Esophagus (tissue), 2 donors: ENCODE results near the gene TOMM70. TPM values are rescaled to one million over a fixed set of nuclear protein-coding genes. Genes with fewer than 3 reads are reported as not detected.

Experiments
- H3K27ac ChIP-seq, 2 donors: one replicate each; pipeline ENCODE4 v1.5.1; 2013; ENCODE audit warnings: low read depth in 2 of 2, mild to moderate bottlenecking in 2 of 2, inconsistent platforms in 1 of 2, low read length in 1 of 2, moderate library complexity in 1 of 2
- H3K27me3 ChIP-seq, 2 donors: one replicate each; pipeline ENCODE4 v1.6.1; 2013; ENCODE audit warnings: low read length in 2 of 2, control low read depth in 1 of 2, mild to moderate bottlenecking in 1 of 2; ENCODE audit not compliant: insufficient read depth in 2 of 2, control insufficient read depth in 1 of 2
- H3K36me3 ChIP-seq, 2 donors: one replicate each; pipeline ENCODE4 v1.6.1; 2013; ENCODE audit warnings: low read length in 1 of 2; ENCODE audit not compliant: control insufficient read depth in 2 of 2, insufficient read depth in 2 of 2
- H3K4me1 ChIP-seq, 2 donors: one replicate each; pipeline ENCODE4 v1.6.1; 2013; ENCODE audit warnings: low read length in 1 of 2; ENCODE audit not compliant: control insufficient read depth in 2 of 2, insufficient read depth in 2 of 2
- H3K4me3 ChIP-seq, 2 donors: one replicate each; pipeline ENCODE4 v1.5.1; 2013; ENCODE audit warnings: low read length in 2 of 2, mild to moderate bottlenecking in 2 of 2, low read depth in 1 of 2, moderate library complexity in 1 of 2
- H3K9me3 ChIP-seq, 2 donors: one replicate each; pipeline ENCODE4 v1.6.1; 2013; ENCODE audit warnings: mild to moderate bottlenecking in 2 of 2, low read depth in 1 of 2, low read length in 1 of 2, moderate library complexity in 1 of 2; ENCODE audit not compliant: control insufficient read depth in 2 of 2, insufficient read depth in 1 of 2
- whole genome bisulfite sequencing, 2 donors: extraction: QIAGEN DNeasy Blood & Tissue Kit; methylation state at CpG; one replicate each; pipeline ENCODE4 v1.1.7; 2013; 5-methylcytosine and 5-hydroxymethylcytosine counted together
- polyA plus RNA-seq, 2 donors: library from polyadenylated mRNA; stranded (reverse); fragments of 200-250 nt; gene quantifications; one replicate each; pipeline ENCODE4 v1.2.3, GENCODE V29; 2013
- donor health status: healthy with polysubstance abuse.
- donor health status: Bipolar disorder and iron deficiency.

The TOMM70 gene
- polyA plus RNA-seq, 2 donors, result 11.5 to 21.7 TPM

DNA sequence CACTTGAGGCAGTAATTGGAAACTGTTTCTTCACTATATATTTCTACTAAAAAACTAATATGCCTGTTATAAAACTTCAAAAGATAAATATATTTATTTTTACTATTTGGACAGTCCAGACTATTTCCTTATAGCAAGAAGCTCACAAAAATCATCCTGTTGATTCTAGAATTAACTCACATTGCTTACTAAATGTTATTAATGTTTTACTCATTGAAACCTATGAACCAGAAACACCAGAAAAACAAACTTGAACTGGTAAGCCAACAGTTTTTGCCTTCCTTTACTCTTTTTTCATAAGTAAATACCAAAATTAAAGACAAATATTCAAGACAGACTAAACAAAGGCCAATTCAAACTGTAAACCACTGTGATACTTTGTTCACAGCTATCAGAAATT is 26.4 kb downstream of the TOMM70 start:
- Histone ChIP-seq H3K27me3 (no peaks in the 10 kb centered on the region), H3K36me3 (peaks cover 5 to 12% of the 10 kb centered on the region in 2 donors), H3K27ac (no peak overlapping the region), H3K4me1 (no peaks in the 10 kb centered on the region), H3K4me3 (no peak overlapping the region), H3K9me3 (no peaks in the 10 kb centered on the region)

DNA sequence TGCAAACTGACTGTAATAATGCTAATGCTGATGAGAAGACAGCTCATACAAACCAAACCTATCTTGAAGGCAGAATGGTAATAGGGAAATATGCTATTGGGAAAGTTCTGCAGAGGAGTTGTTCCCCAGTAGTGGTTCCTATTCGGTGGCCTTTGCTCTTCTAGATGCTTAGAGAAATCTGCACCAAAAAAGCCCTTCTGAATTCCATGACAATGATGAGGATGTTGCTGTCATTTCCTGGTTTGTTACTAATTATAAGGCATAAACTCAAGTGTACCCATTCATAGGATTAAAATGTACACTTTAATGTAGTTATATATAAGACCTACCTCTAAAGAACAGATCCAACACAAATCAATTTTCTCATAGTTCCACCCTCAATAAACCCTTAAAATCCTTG is 30.1 kb downstream of the TOMM70 start:
- Histone ChIP-seq H3K27me3 (no peaks in the 10 kb centered on the region), H3K9me3 (no peaks in the 10 kb centered on the region), H3K4me1 (no peaks in the 10 kb centered on the region), H3K36me3 (peaks cover 5 to 7% of the 10 kb centered on the region in 2 donors), H3K4me3 (no peak overlapping the region), H3K27ac (no peak overlapping the region)
- WGBS, 2 donors, result 93 to 96% methylated on average over 1 of the region's 1 CpG

DNA sequence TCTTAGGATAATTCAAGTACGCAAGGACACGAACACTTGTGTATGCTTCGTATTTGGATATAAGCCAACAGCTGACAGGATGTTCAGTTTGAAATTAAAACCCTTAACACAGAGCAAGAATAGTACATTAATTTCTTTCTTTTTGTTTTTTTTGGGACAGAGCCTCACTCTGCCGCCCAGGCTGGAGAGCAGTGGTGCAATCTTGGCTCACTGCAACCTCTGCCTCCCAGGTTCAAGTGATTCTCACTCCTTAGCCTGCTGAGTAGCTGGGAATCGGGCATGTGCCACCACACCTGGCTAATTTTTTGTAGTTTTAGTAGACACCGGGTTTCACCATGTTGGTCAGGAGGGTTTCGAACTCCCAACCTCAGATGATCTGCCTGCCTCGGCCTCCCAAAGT is 32.4 kb downstream of the TOMM70 start:
- Histone ChIP-seq H3K27me3 (no peaks in the 10 kb centered on the region), H3K36me3 (peaks cover 5 to 7% of the 10 kb centered on the region in 2 donors)

DNA sequence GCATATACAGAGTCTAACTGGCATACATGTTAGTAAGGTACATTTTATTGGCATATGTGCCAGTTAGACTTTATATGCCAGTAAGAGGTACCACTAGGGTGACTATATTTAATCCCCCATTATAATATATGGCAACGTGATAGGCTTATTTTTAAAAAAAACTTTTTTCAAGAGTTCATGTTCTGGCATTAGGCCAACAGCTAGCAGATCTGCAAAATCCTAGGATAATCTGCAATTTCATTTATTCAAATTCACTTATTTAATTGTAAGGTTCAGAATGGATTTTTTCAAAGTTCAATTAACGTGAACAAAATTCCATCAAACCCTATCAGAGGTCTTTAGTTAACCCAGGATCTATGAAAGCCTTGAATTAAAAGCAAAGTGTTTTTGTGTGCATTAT is 34.5 kb downstream of the TOMM70 start:
- 66 to 73% methylated on average over 2 of the region's 2 CpGs for WGBS, 2 donors
- peaks cover 2 to 4% of the 10 kb centered on the region in 2 donors for H3K36me3 ChIP-seq
- H3K4me3 ChIP-seq, result no peak overlapping the region
- no peaks in the 10 kb centered on the region for H3K9me3 ChIP-seq
- H3K4me1 ChIP-seq, result no peaks in the 10 kb centered on the region
- no peak overlapping the region for H3K27ac ChIP-seq
- no peaks in the 10 kb centered on the region for H3K27me3 ChIP-seq

More for the DNA sequence above, 32.4 kb downstream of the TOMM70 start:
- no peaks in the 10 kb centered on the region for H3K9me3 ChIP-seq
- H3K4me3 ChIP-seq, result no peak overlapping the region
- no peaks in the 10 kb centered on the region for H3K4me1 ChIP-seq
- no peak overlapping the region for H3K27ac ChIP-seq
- 71 to 83% methylated on average over 8 of the region's 8 CpGs for WGBS, 2 donors

DNA sequence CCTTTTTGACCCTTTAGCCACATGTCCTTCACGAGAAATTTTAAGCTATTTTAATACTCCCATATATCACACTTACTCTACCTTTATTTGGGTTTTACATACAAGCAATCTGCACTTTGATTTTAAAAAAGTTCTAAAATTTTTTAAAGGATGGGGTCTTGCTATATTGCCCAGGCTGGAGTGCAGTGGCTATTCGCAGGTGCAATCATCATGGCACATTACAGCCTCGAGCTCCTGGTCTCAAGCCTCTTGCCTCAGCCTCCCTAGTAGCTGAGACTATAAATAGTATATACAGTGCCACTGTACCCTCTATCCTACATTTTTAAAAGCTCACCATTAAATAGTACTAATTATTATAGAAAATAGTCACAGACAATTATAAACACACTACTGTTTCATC is 36.5 kb downstream of the TOMM70 start:
- 94 to 95% methylated on average over 3 of the region's 3 CpGs for WGBS, 2 donors
- Histone ChIP-seq H3K9me3 (no peaks in the 10 kb centered on the region), H3K36me3 (peaks cover 2 to 3% of the 10 kb centered on the region in 2 donors), H3K27ac (no peak overlapping the region), H3K4me1 (no peaks in the 10 kb centered on the region), H3K4me3 (no peak overlapping the region), H3K27me3 (no peaks in the 10 kb centered on the region)

DNA sequence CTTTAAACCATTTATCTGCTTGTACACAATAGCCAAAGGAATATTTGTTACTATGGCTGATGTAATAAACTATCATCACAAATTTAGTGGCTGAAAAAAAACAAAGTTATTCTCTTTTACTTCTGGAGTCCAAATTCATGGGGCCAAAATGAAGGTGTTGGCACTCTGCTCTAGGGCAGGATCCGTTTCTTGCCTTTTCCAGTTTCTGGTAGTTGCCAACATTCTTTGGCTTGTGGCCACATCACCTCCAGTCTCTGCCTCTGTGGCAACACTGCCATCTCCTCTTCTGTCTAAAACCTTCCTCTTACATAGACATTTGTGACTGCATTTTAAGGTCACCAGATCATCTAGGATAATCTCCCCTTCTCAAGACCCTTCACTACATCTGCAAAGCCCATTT is 39.0 kb downstream of the TOMM70 start:
- H3K4me3 ChIP-seq, result no peak overlapping the region
- no peak overlapping the region for H3K27ac ChIP-seq
- WGBS, 2 donors, result 55 to 62% methylated on average over 1 of the region's 1 CpG
- no peaks in the 10 kb centered on the region for H3K4me1 ChIP-seq
- H3K27me3 ChIP-seq, result no peaks in the 10 kb centered on the region
- no peaks in the 10 kb centered on the region for H3K9me3 ChIP-seq
- peaks cover 0 to 3% of the 10 kb centered on the region in 2 donors for H3K36me3 ChIP-seq

DNA sequence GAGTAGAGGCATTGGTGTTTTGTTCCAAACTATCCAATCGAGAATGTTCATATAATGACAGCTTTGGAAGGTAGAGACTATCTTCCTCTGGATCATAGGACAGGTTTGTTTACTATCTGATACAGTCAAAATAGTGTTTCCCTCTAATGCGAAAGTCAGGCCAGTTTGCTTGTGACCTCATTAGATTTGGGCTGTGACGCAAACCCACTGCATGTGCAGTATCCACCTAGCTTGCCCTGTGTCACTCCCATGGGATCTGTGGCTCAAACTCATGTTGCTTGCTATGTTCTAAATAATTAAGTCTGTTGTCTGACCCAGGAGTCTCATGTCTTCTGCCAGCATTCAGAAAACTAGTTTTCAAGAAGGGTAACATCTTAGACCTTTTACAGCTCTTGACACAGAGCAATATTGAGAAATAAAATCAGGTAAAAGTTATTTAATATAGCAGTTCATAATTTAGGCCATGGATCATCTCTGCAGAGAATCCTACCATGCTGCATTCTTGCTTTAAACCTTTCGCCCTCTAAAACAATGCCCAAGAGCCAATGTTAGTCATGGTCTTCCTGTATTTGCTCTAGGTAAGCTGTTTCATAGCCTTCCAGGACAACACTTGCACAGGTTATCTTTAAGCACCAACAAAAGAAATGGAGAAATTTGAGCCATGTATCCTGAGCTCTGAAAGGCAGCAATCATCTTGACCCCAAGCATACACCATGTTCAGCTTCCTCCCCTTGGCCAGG is 40.0 kb downstream of the TOMM70 start:
- H3K27me3 ChIP-seq, result no peaks in the 10 kb centered on the region
- H3K4me3 ChIP-seq, result no peak overlapping the region

DNA sequence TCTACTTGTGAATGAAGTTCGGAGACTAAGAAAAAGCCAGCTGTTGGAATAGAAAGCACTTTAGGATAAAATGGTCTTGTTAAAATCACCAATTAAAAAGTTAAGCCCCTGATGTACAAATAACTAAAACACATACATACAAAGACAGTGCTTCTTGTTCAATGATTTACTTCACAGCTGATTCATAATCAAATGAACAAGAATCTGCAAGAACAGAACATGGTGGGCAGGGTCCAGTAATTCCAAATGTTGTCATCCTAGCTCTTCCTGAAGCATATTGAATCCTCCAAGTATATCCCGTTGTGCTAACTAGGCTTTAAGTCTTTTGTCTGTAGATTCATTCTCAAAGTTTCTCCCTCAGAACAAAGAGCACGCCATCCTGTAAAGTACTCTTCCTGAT is 41.9 kb downstream of the TOMM70 start:
- 87 to 91% methylated on average over 3 of the region's 3 CpGs for WGBS, 2 donors
- Histone ChIP-seq H3K27ac (no peak overlapping the region), H3K36me3 (peaks cover 2 to 3% of the 10 kb centered on the region in 2 donors), H3K9me3 (no peaks in the 10 kb centered on the region), H3K4me1 (no peaks in the 10 kb centered on the region), H3K4me3 (no peak overlapping the region), H3K27me3 (no peaks in the 10 kb centered on the region)

More for the DNA sequence above, 40.0 kb downstream of the TOMM70 start:
- H3K4me1 ChIP-seq, result no peaks in the 10 kb centered on the region
- no peaks in the 10 kb centered on the region for H3K9me3 ChIP-seq
- peaks cover 0 to 3% of the 10 kb centered on the region in 2 donors for H3K36me3 ChIP-seq
- no peak overlapping the region for H3K27ac ChIP-seq
- 91 to 95% methylated on average over 4 of the region's 4 CpGs for WGBS, 2 donors

DNA sequence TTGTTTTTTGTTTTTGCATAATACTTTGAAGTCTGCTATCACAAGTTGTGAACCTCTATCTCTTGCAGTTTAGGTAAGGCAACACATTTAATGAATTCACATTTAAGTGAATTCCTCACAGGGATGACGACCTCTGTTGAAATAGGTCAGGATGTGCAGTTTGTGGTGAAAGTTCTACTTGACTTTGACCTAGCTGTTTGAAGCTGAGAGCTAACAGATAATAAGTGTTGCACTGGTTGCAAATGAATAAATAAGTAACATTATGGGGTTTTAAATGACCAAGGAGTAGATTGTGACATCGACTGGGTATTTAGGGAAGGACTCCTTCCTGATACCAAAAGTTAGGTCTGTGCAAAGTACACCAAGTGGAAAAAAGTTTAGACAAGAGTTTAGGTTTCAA is 42.5 kb downstream of the TOMM70 start:
- Histone ChIP-seq H3K27me3 (no peaks in the 10 kb centered on the region), H3K36me3 (peaks cover 2 to 3% of the 10 kb centered on the region in 2 donors), H3K4me3 (no peak overlapping the region), H3K9me3 (no peaks in the 10 kb centered on the region), H3K4me1 (no peaks in the 10 kb centered on the region), H3K27ac (no peak overlapping the region)
- WGBS, 2 donors, result 93 to 98% methylated on average over 2 of the region's 2 CpGs

DNA sequence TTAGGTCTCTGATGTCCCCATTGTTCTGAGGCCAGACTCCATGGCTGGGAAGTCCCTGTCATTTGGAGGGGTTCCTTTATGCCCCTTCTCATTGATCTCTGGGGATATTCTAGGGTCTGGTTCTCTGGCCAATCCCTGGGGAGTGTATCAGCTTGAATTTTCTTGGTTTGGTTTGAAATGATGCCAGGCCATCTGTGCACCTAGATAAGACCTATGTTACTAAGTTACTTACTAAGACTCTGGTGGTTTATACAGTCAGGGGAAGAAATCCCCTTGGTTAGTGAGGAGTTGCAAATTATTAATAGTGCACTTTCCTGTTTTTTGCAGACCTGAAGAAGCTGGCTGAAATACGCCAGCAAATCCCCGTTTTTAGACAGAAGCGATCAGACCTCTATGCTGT is 46.0 kb downstream of the TOMM70 start:
- WGBS, 2 donors, result 96% methylated on average over 3 of the region's 3 CpGs
- Histone ChIP-seq H3K4me3 (no peak overlapping the region), H3K27ac (no peak overlapping the region), H3K4me1 (no peaks in the 10 kb centered on the region), H3K9me3 (peaks cover 0 to 3% of the 10 kb centered on the region in 2 donors), H3K36me3 (peaks cover 19% of the 10 kb centered on the region in 2 donors), H3K27me3 (no peaks in the 10 kb centered on the region)
